Mesendoderm (in vitro differentiated cells): ENCODE measurements around the gene SNTG2.

ENCODE experiments used
- DNase-seq: peaks from one replicate; pipeline ENCODE4 v3.0.0; 2013
- H2AK5ac ChIP-seq: 2 replicates; pipeline ENCODE4 v1.6.1; 2013; ENCODE audit warnings: low read length, inconsistent platforms
- H2BK120ac ChIP-seq: 2 replicates; pipeline ENCODE4 v1.6.1; 2013; ENCODE audit warnings: low read depth, mild to moderate bottlenecking, low read length, moderate library complexity, mixed read lengths
- H2BK15ac ChIP-seq: replicated peaks from 2 replicates; pipeline ENCODE4 v1.6.1; 2013; ENCODE audit warnings: low read depth, mild to moderate bottlenecking, moderate library complexity
- H2BK5ac ChIP-seq: 2 replicates; pipeline ENCODE4 v1.6.1; 2013; ENCODE audit warnings: low read length, inconsistent platforms
- H3K18ac ChIP-seq: 2 replicates; pipeline ENCODE4 v1.6.1; 2013; ENCODE audit warnings: mild to moderate bottlenecking, low read length, mixed read lengths
- H3K23ac ChIP-seq: one replicate; pipeline ENCODE4 v1.6.1; 2013; ENCODE audit warnings: low read length
- H3K27ac ChIP-seq: 2 replicates; pipeline ENCODE4 v1.5.1; 2013; ENCODE audit warnings: low read depth, mild to moderate bottlenecking, inconsistent platforms, low read length, moderate library complexity
- H3K27me3 ChIP-seq: 2 replicates; pipeline ENCODE4 v1.6.1; 2013; ENCODE audit warnings: low read length, control low read depth, mild to moderate bottlenecking, inconsistent platforms; ENCODE audit not compliant: insufficient read depth, poor library complexity
- H3K36me3 ChIP-seq: 2 replicates; pipeline ENCODE4 v1.6.1; 2013; ENCODE audit warnings: low read length, inconsistent platforms; ENCODE audit not compliant: control insufficient read depth, insufficient read depth
- H3K4ac ChIP-seq: one replicate; pipeline ENCODE4 v1.6.1; 2013; ENCODE audit warnings: low read depth, mild to moderate bottlenecking, low read length, moderate library complexity
- H3K4me1 ChIP-seq: 2 replicates; pipeline ENCODE4 v1.6.1; 2013; ENCODE audit warnings: low read depth, low read length, inconsistent platforms; ENCODE audit not compliant: control insufficient read depth
- H3K4me2 ChIP-seq: 2 replicates; pipeline ENCODE4 v1.6.1; 2013; ENCODE audit warnings: low read length
- H3K4me3 ChIP-seq: 2 replicates; pipeline ENCODE4 v1.5.1; 2013; ENCODE audit warnings: mild to moderate bottlenecking, low read length
- H3K56ac ChIP-seq: one replicate; pipeline ENCODE4 v1.6.1; 2013; ENCODE audit warnings: low read length
- H3K79me1 ChIP-seq: 2 replicates; pipeline ENCODE4 v1.6.1; 2013; ENCODE audit warnings: low read length, inconsistent platforms
- H3K79me2 ChIP-seq: 2 replicates; pipeline ENCODE4 v1.6.1; 2013; ENCODE audit warnings: mild to moderate bottlenecking, low read length; ENCODE audit not compliant: control insufficient read depth, insufficient read depth
- H3K9ac ChIP-seq: 2 replicates; pipeline ENCODE4 v1.6.1; 2013; ENCODE audit warnings: low read length, inconsistent platforms
- H4K5ac ChIP-seq: one replicate; pipeline ENCODE4 v1.6.1; 2013; ENCODE audit warnings: low read length
- H4K8ac ChIP-seq: one replicate; pipeline ENCODE4 v1.6.1; 2013; ENCODE audit warnings: low read depth, mild to moderate bottlenecking, control low read depth, low read length, moderate library complexity
- WGBS: extraction: QIAGEN DNeasy Blood & Tissue Kit; methylation state at CpG from one replicate; pipeline ENCODE4 v1.1.7; 2013; ENCODE audit warnings: low lambda C conversion rate, missing lambda C conversion rate; ENCODE audit not compliant: insufficient coverage; ENCODE audit errors: extremely low coverage; 5-methylcytosine and 5-hydroxymethylcytosine counted together

SNTG2 gene

DNA sequence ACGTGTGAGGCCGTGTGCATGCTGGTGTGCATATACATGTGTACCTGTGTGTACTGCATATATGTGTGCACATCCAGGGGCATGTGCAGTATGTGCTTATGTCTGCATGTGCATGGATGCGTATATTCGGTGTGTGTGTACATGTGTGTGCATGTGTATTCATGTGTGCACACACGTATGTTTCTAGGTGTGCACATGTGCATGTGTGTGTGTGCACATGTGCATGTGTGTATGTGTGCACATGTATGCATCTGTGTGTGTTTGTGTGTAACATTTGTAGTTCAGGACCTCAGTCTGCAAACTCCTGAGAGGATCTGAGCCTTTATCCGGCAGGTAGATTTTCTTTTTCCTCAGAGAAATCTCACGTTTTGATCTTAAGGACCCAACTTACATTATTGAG lies 201.7 kb downstream of the SNTG2 start:
- Histone ChIP-seq H3K9ac (no peak overlapping the region), H2BK5ac (no peak overlapping the region), H4K5ac (no peak overlapping the region), H3K27me3 (no peaks in the 10 kb centered on the region), H3K4me1 (no peaks in the 10 kb centered on the region), H3K79me2 (no peaks in the 10 kb centered on the region), H2BK120ac (no peak overlapping the region), H2BK15ac (no peak overlapping the region), H3K4ac (no peak overlapping the region), H3K56ac (no peak overlapping the region), H2AK5ac (no peak overlapping the region), H3K36me3 (no peaks in the 10 kb centered on the region), H3K4me3 (no peak overlapping the region), H3K79me1 (no peaks in the 10 kb centered on the region), H3K18ac (no peak overlapping the region), H3K27ac (no peak overlapping the region), H4K8ac (no peak overlapping the region), H3K4me2 (no peak overlapping the region), H3K23ac (no peak overlapping the region)
- no CpG with 5 or more reads among the region's 7 CpGs for WGBS
- DNase-seq: no peak

DNA sequence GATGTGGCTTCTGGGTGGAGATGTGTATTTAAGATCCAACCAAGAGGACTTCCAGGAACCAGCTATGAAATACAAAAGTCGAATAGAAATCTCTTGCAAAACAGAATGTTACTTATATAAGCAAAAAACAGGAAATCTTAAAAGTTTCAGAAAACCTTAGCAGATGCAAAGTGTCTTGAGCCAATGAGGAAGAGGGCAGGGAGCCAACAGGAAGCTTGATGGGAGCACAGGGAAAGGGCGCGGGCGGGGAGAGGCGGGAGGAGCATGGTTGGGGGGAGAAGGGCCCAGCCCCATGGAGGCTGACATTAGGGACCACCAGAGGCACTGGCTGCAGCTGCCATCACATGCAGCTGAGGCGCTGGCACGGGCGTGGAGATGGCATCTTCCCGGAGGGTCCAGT lies 203.3 kb downstream of the SNTG2 start:
- Histone ChIP-seq H3K79me2 (no peaks in the 10 kb centered on the region), H4K8ac (no peak overlapping the region), H3K27me3 (no peaks in the 10 kb centered on the region), H3K23ac (no peak overlapping the region), H3K4me3 (no peak overlapping the region), H3K79me1 (no peaks in the 10 kb centered on the region), H3K4me1 (no peaks in the 10 kb centered on the region), H3K4me2 (no peak overlapping the region), H2AK5ac (no peak overlapping the region), H2BK15ac (no peak overlapping the region), H2BK5ac (no peak overlapping the region), H3K56ac (no peak overlapping the region), H3K4ac (no peak overlapping the region), H2BK120ac (no peak overlapping the region), H4K5ac (no peak overlapping the region), H3K27ac (no peak overlapping the region), H3K9ac (no peak overlapping the region), H3K18ac (no peak overlapping the region), H3K36me3 (no peaks in the 10 kb centered on the region)
- WGBS: no CpG with 5 or more reads among the region's 9 CpGs
- DNase-seq: no peak

DNA sequence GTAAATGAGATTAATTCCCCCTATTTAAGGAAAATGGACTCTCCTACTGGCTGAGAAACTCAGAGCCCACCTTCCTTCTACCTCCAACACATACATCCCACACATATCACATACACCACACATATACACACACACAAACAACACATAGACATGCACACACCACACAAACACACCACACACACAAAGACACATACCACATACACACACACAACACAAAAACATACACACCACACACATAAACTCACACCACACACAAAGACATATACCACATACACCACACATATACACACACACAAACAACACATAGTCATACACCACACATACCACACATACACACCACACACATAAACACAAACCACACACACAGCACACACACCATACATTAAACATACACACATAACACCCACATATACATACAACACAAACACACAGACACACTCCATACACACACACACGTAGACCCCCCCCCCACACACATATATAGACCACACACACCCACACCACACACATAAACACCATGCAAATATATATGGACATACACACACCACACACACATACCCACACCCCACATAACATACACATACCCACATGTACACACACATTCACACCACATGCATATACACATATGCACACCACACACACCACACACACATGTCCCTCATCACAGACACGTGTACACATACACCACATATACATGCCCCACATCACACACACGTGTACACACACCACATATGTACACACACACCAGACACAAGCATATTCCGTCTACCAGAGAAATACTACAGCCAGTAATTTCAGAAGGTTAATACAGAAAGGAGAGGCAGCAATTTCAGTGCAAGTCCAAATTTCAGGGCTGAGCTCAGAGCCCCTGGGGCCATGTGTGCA lies 204.3 kb downstream of the SNTG2 start:
- no peak for DNase-seq
- H4K5ac ChIP-seq: no peak overlapping the region
- no peak overlapping the region for H3K4me2 ChIP-seq
- no peak overlapping the region for H2BK120ac ChIP-seq
- no peak overlapping the region for H2AK5ac ChIP-seq
- no peak overlapping the region for H3K18ac ChIP-seq
- H3K79me2 ChIP-seq: no peaks in the 10 kb centered on the region
- no peaks in the 10 kb centered on the region for H3K27me3 ChIP-seq
- H3K27ac ChIP-seq: no peak overlapping the region
- no peaks in the 10 kb centered on the region for H3K79me1 ChIP-seq
- no peak overlapping the region for H3K4me3 ChIP-seq
- whole genome bisulfite sequencing: no CpG with 5 or more reads among the region's 4 CpGs
- H3K9ac ChIP-seq: no peak overlapping the region
- H3K4ac ChIP-seq: no peak overlapping the region
- no peak overlapping the region for H3K23ac ChIP-seq
- no peaks in the 10 kb centered on the region for H3K4me1 ChIP-seq
- no peak overlapping the region for H2BK5ac ChIP-seq
- no peak overlapping the region for H2BK15ac ChIP-seq
- no peak overlapping the region for H3K56ac ChIP-seq
- H4K8ac ChIP-seq: no peak overlapping the region
- no peaks in the 10 kb centered on the region for H3K36me3 ChIP-seq

DNA sequence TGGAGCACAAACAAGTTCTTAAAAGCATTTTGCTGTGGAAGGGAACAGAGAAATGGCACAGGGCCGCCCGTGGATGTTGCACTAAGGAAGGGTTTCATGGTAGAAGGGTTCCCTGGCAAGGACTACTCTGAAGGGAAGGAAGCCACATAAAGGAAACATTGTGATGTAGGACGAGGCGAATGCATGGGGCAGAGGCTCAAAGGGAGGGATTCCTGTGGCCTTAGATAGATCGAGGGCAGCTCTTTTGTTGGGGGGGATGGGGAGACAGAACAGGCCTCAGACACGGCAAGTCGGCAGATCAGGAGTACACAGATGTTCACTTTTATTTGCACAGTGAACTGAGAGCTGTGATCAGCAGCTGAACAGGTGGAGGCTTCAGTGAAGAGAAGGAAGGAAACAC lies 205.4 kb downstream of the SNTG2 start:
- no peak overlapping the region for H2BK120ac ChIP-seq
- H3K23ac ChIP-seq: no peak overlapping the region
- H3K4ac ChIP-seq: no peak overlapping the region
- H3K79me2 ChIP-seq: no peaks in the 10 kb centered on the region
- H3K4me2 ChIP-seq: no peak overlapping the region
- no peak for DNase-seq
- no peaks in the 10 kb centered on the region for H3K27me3 ChIP-seq
- no peak overlapping the region for H2BK5ac ChIP-seq
- no peak overlapping the region for H3K27ac ChIP-seq
- H3K18ac ChIP-seq: no peak overlapping the region
- H3K4me1 ChIP-seq: no peaks in the 10 kb centered on the region
- no peak overlapping the region for H3K56ac ChIP-seq
- H3K9ac ChIP-seq: no peak overlapping the region
- no peak overlapping the region for H3K4me3 ChIP-seq
- no peak overlapping the region for H4K8ac ChIP-seq
- no peaks in the 10 kb centered on the region for H3K79me1 ChIP-seq
- no peak overlapping the region for H2AK5ac ChIP-seq
- WGBS: no CpG with 5 or more reads among the region's 7 CpGs
- H2BK15ac ChIP-seq: no peak overlapping the region
- no peaks in the 10 kb centered on the region for H3K36me3 ChIP-seq
- no peak overlapping the region for H4K5ac ChIP-seq

DNA sequence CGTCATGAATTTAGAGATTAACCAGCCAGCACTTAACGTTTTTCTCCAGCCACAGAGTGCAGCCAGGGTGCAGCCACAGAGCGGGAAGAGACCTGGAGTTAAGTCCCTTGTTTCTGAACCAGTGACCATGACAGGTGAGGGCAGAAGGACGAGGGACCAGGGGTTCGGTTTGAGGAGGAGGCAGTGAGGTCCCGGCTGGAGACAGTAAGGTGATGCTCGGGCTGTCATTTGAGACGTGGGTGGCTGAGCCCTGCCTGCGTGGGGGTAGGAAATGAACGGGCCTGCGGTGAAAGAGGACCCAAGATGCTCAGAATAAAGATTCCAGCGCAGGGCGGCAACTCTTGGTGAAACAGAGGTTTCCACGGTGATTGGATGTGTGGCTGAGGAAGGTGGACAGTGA lies 205.9 kb downstream of the SNTG2 start:
- no peak for DNase-seq
- H4K5ac ChIP-seq: no peak overlapping the region
- H3K79me1 ChIP-seq: no peaks in the 10 kb centered on the region
- no peak overlapping the region for H3K4me3 ChIP-seq
- no peaks in the 10 kb centered on the region for H3K79me2 ChIP-seq
- H3K23ac ChIP-seq: no peak overlapping the region
- H2BK120ac ChIP-seq: no peak overlapping the region
- no peaks in the 10 kb centered on the region for H3K4me1 ChIP-seq
- no peak overlapping the region for H3K4ac ChIP-seq
- H3K18ac ChIP-seq: no peak overlapping the region
- H3K9ac ChIP-seq: no peak overlapping the region
- no peak overlapping the region for H3K4me2 ChIP-seq
- no peak overlapping the region for H4K8ac ChIP-seq
- no peak overlapping the region for H3K27ac ChIP-seq
- H2BK5ac ChIP-seq: no peak overlapping the region
- no peak overlapping the region for H3K56ac ChIP-seq
- WGBS: no CpG with 5 or more reads among the region's 14 CpGs
- H2AK5ac ChIP-seq: no peak overlapping the region
- no peaks in the 10 kb centered on the region for H3K36me3 ChIP-seq
- no peaks in the 10 kb centered on the region for H3K27me3 ChIP-seq
- no peak overlapping the region for H2BK15ac ChIP-seq

DNA sequence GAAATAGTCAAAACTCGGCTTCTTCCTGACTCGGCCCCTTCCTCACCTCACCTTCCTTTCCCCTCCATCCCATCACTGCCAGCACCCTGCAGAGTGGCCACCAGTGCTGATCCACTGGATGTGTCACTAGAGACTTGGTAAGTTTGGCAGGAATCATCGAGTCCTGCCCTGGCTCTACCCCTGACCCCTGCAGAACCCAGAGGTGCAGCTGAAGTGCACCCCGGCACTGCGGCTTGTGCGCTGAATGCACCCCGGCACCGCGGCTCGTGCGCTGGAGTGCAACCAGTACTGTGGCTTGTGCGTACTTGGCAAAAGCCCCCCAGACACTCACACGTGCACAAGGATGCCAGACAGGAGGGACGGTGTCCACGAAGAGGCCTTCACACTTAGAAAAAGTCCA lies 206.5 kb downstream of the SNTG2 start:
- Histone ChIP-seq H3K27ac (no peak overlapping the region), H3K4me3 (no peak overlapping the region), H3K4me2 (no peak overlapping the region), H2BK120ac (no peak overlapping the region), H3K23ac (no peak overlapping the region), H3K4ac (no peak overlapping the region), H3K36me3 (no peaks in the 10 kb centered on the region), H3K9ac (no peak overlapping the region), H3K4me1 (no peaks in the 10 kb centered on the region), H3K79me1 (no peaks in the 10 kb centered on the region), H3K18ac (no peak overlapping the region), H2AK5ac (no peak overlapping the region), H4K8ac (no peak overlapping the region), H3K79me2 (no peaks in the 10 kb centered on the region), H2BK15ac (no peak overlapping the region), H3K56ac (no peak overlapping the region), H2BK5ac (no peak overlapping the region), H3K27me3 (no peaks in the 10 kb centered on the region), H4K5ac (no peak overlapping the region)
- DNase-seq: no peak
- WGBS: no CpG with 5 or more reads among the region's 15 CpGs
